ENCODE results near the gene FSD1.
A peak's percentile ranks its signal among the peaks of the same experiment; 100 is the strongest.
"Not testable (repeated sequence)": the region's sequence is repeated elsewhere in the genome, so short reads cannot be mapped to it uniquely, and the experiment has no call there.

FSD1 gene

GRCh38 chr19:4342314-4342614 lies 37.9 kb downstream of the FSD1 start:
- DNase-seq (ENCODE audit: low read depth in 2 of 2, low spot score in 1 of 2), result no peak

- DNase-seq (ENCODE audit: low read depth in 2 of 2, low spot score in 1 of 2), result peak; percentile 68 to 77
Observed at GRCh38 chr19:4342615-4343369, 38.4 kb downstream of the FSD1 start.

- peak; percentile 81 to 84 for DNase-seq (ENCODE audit: low read depth in 2 of 2, low spot score in 1 of 2)
Observed at GRCh38 chr19:4343370-4344307, 39.2 kb downstream of the FSD1 start, which contains the start of gene MPND. Gene MPND (plus strand): TSS chr19:4343562. CDS start chr19:4343594, 32 bp downstream.

GRCh38 chr19:4345342-4346019 lies 41.1 kb downstream of the FSD1 start:
- no peak for DNase-seq (ENCODE audit: low read depth in 2 of 2, low spot score in 1 of 2)

DNA sequence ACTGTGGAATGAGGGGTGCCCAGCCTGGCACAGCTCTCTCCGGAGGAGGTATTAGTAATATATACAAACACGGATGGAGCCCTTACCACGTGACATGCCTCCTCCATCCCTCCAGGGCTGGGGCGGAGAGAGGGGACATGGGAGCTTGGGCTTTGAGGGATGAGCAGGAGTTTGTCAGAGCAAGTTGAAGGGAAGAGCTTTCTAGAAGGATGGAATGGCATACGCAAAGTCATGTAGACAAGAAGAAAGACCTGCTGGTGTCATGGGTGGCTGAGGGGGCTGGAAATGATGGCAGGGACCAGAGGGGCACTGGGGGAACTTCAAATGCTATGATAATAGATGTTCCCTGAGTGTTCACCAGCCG lies 41.6 kb downstream of the FSD1 start:
- DNase-seq (ENCODE audit: low read depth in 2 of 2, low spot score in 1 of 2), result no peak

GRCh38 chr19:4347521-4347920 lies 43.1 kb downstream of the FSD1 start:
- no peak for DNase-seq (ENCODE audit: low read depth in 2 of 2, low spot score in 1 of 2)

DNA sequence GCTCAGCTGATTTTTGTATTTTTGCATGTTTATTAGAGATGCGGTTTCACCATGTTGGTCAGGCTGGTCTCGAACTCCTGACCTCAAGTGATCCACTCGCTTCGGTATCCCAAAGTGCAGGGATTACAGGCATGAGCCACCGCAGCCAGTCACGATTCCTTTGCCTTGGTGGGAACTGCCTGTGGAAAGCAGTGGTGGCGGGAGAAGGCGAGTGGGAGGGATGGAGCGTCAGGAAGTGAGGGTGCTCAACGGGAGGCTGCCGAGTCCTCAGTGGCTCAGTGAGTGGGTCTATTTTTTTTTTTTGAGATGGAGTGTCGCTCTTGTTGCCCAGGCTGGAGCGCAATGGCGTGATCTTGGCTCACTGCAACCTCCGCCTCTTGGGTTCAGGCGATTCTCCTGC lies 44.8 kb downstream of the FSD1 start:
- not testable (repeated sequence) for DNase-seq (ENCODE audit: low read depth in 2 of 2, low spot score in 1 of 2)

DNA sequence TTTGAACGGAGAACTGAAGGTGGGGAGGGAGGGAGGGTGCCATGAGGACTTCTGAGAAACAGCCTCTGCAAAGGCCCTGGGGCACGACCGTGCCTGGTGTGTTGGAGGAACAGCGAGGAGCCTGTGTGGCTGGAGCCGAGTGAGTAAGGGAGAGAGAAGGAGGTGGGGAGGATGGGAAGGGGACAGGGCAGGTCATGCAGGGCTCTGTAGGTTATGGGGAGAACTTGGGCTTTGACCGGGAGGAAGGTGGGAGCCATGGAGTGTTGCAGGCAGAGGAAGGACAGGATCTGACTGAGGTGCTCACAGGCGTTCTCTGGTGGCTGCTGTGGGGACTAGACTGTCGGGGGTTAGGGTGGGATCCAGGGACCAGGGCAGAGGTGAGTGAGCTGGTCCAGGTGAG lies 45.7 kb downstream of the FSD1 start:
- no peak for DNase-seq (ENCODE audit: low read depth in 2 of 2, low spot score in 1 of 2)

DNA sequence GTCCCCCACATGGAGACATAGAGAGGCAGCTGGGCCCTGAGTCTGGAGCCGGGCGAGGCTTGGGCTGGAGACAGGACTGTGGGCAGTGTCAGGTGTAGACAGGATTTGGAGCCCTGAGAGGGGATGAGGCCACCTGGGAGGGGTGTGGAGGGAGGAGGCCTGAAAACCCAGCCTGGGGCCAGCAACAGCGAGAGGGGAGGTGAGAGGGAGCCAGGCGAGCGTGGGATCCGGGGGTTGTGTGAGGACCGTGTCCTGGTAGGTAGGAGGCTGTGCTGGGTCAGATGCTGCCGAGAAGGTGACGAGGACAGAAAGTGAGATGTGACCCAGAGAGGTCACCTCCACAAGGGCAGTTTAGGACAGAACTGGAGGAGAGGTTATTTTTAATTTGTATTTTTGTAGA lies 46.3 kb downstream of the FSD1 start:
- DNase-seq (ENCODE audit: low read depth in 2 of 2, low spot score in 1 of 2), result no peak

DNA sequence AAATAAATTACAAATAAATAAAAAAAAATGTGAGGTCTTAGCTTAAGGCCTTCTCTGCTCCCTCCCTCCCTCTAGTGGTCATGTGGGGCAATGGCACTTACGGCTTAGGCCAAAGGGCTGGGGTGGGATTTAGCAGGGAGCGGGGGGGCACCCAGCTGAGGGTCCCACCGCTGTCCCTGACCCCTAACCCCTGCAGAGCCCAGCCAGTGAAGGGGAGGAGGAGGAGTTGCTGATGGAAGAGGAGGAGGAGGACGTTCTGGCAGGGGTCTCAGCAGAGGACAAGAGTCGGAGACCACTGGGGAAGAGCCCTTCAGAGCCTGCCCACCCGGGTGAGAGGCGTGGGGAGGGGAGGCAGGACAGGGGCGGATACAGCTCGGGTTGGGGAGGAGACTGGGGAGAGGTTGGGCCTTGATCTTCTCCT lies 48.3 kb downstream of the FSD1 start:
- peak in 1 of 2 donors; percentile 22 for DNase-seq (ENCODE audit: low read depth in 2 of 2, low spot score in 1 of 2)

DNA sequence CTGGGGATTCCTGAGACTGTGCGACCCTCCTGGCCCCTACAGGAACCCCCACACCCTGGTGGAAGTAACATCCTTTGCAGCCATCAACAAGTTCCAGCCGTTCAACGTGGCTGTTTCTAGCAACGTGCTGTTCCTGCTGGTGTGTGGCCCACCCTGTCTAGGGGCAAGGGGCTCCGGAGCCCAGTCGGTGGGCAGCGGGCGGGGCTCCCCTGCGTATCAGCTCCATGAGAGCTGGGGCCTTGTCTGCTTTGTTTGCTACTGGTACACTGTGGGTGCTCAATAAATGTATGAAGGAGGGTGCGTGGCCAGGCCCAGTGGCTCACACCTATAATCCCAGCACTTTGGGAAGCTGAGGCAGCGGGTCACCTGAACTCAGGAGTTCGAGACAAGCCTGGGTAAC lies 49.9 kb downstream of the FSD1 start:
- DNase-seq (ENCODE audit: low read depth in 2 of 2, low spot score in 1 of 2), result no peak

DNA sequence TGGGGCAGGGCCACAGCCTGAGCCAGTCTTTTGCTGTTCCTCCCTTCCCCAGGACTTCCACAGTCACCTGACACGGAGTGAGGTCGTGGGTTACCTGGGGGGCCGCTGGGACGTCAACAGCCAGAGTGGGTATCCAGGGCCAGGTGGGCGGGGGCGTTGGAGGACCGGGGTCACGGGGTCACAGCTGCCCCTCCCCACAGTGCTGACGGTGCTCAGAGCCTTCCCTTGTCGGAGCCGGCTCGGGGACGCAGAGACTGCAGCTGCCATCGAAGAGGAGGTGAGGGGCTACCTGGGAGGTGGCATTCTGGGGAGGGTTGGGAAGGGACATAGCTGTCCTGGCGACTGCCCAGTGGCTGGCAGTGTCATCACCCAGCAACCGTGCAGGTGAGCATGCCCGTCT lies 50.5 kb downstream of the FSD1 start:
- DNase-seq (ENCODE audit: low read depth in 2 of 2, low spot score in 1 of 2), result no peak

GRCh38 chr19:4357095-4357797 lies 52.8 kb downstream of the FSD1 start:
- DNase-seq (ENCODE audit: low read depth in 2 of 2, low spot score in 1 of 2), result no peak

- DNase-seq (ENCODE audit: low read depth in 2 of 2, low spot score in 1 of 2), result no peak
Observed at GRCh38 chr19:4357921-4358326, 53.5 kb downstream of the FSD1 start.

GRCh38 chr19:4358709-4359626 lies 54.6 kb downstream of the FSD1 start:
- DNase-seq (ENCODE audit: low read depth in 2 of 2, low spot score in 1 of 2), result no peak

DNA sequence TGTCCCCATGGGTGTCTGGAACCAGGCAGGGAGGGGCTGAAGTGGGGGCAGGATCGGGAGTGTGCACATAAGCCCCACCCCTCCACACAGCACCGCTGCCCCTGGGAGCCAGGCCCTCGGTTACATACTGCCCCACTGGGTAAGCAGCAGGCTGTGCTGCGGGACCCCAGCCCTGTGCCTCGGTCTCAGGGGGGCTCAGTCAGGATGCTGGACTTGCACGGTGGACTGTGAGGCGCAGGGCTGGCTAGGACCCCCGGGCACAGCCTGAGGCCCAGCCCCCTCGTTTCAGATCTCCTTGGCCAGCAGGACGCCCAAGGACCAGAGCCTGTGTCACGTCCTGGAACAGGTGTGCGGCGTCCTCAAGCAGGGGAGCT lies 55.2 kb downstream of the FSD1 start:
- DNase-seq (ENCODE audit: low read depth in 2 of 2, low spot score in 1 of 2), result no peak

- no peak for DNase-seq (ENCODE audit: low read depth in 2 of 2, low spot score in 1 of 2)
Observed at GRCh38 chr19:4360081-4360569, 55.7 kb downstream of the FSD1 start.

DNA sequence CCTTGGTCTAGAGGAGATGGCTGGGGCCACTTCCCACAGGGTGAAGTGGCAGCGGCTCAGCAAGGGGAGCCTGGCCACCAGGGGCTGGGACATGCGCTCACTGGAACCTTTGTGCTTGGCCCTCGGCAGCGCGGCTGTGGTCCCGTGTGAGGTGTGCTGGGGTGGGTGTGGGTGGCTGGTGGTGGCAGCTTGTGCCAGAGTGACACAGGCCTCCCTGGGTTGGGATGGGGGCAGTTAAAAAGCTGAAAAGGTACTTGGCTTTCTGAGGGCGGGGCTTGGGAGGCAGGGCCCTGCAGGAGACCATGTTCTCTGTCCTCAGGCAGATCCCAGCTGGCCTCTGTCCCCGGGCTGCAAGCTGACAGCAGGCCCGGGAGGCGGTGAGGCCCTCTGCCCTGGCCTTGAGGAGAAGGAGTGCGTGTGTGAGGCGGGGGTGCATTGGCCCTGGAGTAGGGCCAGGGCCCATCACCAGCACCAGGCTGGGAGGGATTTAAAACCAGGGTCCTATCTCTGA lies 56.3 kb downstream of the FSD1 start:
- DNase-seq (ENCODE audit: low read depth in 2 of 2, low spot score in 1 of 2), result no peak

DNA sequence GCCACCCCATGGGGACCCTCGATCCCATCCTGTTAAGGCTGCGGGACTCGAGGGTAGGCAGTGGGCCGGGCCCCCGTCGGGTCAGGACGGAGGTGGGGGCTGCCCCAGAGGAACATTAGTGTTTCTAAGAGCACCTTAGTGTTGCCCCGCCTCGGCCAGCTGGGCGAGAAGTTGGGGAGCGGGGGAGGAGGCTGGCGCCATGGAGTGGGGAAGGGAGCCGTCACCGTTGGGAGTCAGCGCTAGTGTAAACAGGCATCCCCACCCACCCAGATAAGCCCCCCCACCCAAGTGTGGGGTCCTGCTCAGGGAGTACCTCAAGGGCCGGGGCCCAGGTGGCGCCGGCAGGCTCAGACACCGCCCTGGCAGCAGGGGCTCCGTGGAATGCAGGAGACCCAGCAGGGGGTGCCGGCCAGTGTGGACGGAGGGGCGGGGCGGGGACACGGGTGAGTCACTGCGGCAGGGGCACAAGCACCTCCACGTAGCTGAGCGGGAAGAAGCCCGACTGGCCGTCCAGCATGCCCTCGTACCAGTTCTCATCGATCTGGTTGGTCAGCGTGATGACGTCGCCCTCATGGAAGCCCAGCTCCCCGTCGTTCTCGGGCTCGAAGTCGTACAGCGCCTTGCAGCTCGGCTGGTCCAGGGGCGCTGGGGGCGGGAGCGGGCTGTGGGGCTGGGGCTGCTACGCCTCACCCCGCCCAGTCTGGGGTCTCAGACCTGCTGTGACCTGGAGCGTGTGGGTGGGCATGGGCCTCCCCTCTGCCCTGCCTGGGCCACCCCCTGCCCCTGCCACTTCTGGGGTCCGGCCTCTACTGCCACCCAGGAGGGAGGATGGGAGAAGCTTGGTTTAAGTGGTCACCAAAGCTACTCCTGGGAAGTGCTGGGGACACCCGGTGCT lies 57.0 kb downstream of the FSD1 start:
- no peak for DNase-seq (ENCODE audit: low read depth in 2 of 2, low spot score in 1 of 2)

Data from stimulated activated CD8-positive, alpha-beta memory T cell treated with anti-CD3 and anti-CD28 coated beads, Interleukin-4, amount 100 ng/mL, for 4 hours (primary cell).